Astrocyte (in vitro differentiated cells and primary cell): Measurements from ENCODE around the gene COL15A1. TPM values are rescaled to one million over a fixed set of nuclear protein-coding genes. Genes with fewer than 3 reads are reported as not detected.

Experiments
- DNase-seq: peaks from one replicate; pipeline ENCODE4 v3.0.0-alpha.2; 2010; ENCODE audit warnings: low read depth
- FAIRE-seq: peaks from 2 replicates; lab custom pipeline; 2011; peaks lifted over from hg19 to GRCh38; lab: Jason Lieb, UNC
- H2AFZ ChIP-seq: 2 replicates; pipeline ENCODE4 v1.6.0; 2012; ENCODE audit warnings: low read depth, low read length, inconsistent platforms
- H3K27ac ChIP-seq: 2 replicates; pipeline ENCODE4 v1.5.1; 2011; ENCODE audit warnings: low read depth, low read length, inconsistent platforms
- H3K27me3 ChIP-seq: 2 replicates; pipeline ENCODE4 v1.6.0; 2011; ENCODE audit warnings: low read length, inconsistent platforms; ENCODE audit not compliant: insufficient read depth
- H3K36me3 ChIP-seq: 2 replicates; pipeline ENCODE4 v1.5.1; 2011; ENCODE audit warnings: low read length, inconsistent platforms; ENCODE audit not compliant: insufficient read depth
- H3K4me1 ChIP-seq: 2 replicates; pipeline ENCODE4 v1.5.1; 2011; ENCODE audit warnings: low read length, inconsistent platforms; ENCODE audit not compliant: insufficient read depth
- H3K4me2 ChIP-seq: 2 replicates; pipeline ENCODE4 v1.6.0; 2012; ENCODE audit warnings: low read length, inconsistent platforms
- H3K4me3 ChIP-seq: 2 replicates; pipeline ENCODE4 v1.5.1; 2011; ENCODE audit warnings: low read depth, mild to moderate bottlenecking, low read length, inconsistent platforms; ENCODE audit not compliant: insufficient read depth
- H3K79me2 ChIP-seq: 2 replicates; pipeline ENCODE4 v1.6.0; 2012; ENCODE audit warnings: mild to moderate bottlenecking, low read length, inconsistent platforms; ENCODE audit not compliant: insufficient read depth
- H3K9ac ChIP-seq: 2 replicates; pipeline ENCODE4 v1.6.0; 2012; ENCODE audit warnings: mild to moderate bottlenecking, low read length, inconsistent platforms
- H3K9me3 ChIP-seq: 2 replicates; pipeline ENCODE4 v1.5.1; 2012; ENCODE audit warnings: low read depth, mild to moderate bottlenecking, low read length, inconsistent platforms; ENCODE audit not compliant: insufficient read depth
- H4K20me1 ChIP-seq: 2 replicates; pipeline ENCODE4 v1.6.0; 2012; ENCODE audit warnings: low read length, inconsistent platforms; ENCODE audit not compliant: insufficient read depth
- H3K27ac Mint-ChIP-seq: one replicate; pipeline ENCODE4 v1.8.0; 2021; ENCODE audit warnings: mild to moderate bottlenecking, mixed read lengths; ENCODE audit not compliant: unreplicated experiment
- H3K27me3 Mint-ChIP-seq: one replicate; pipeline ENCODE4 v1.8.0; 2021; ENCODE audit warnings: low read depth, mixed read lengths; ENCODE audit not compliant: unreplicated experiment
- H3K36me3 Mint-ChIP-seq: one replicate; pipeline ENCODE4 v1.8.0; 2021; ENCODE audit warnings: low read depth, mixed read lengths; ENCODE audit not compliant: unreplicated experiment
- H3K4me1 Mint-ChIP-seq: one replicate; pipeline ENCODE4 v1.8.0; 2021; ENCODE audit warnings: low read depth, mixed read lengths; ENCODE audit not compliant: unreplicated experiment
- H3K4me3 Mint-ChIP-seq: one replicate; pipeline ENCODE4 v1.8.0; 2021; ENCODE audit warnings: mild to moderate bottlenecking, moderate library complexity, mixed read lengths; ENCODE audit not compliant: unreplicated experiment
- H3K9me3 Mint-ChIP-seq: one replicate; pipeline ENCODE4 v1.8.0; 2021; ENCODE audit warnings: mild to moderate bottlenecking, mixed read lengths; ENCODE audit not compliant: unreplicated experiment
- CTCF ChIP-seq: IDR thresholded peaks from 2 replicates; pipeline ENCODE4 v1.5.1; 2011; ENCODE audit warnings: low read depth, mild to moderate bottlenecking, inconsistent platforms, low read length, moderate library complexity; ENCODE audit not compliant: insufficient read depth
- EZH2 ChIP-seq: IDR thresholded peaks from 2 replicates; pipeline ENCODE4 v1.6.1; 2012; ENCODE audit warnings: mild to moderate bottlenecking, low read length, inconsistent platforms; ENCODE audit not compliant: insufficient read depth
- total RNA-seq: library from RNA; stranded (reverse); gene quantifications from 2 replicates; pipeline ENCODE4 v1.2.1, GENCODE V29; 2021

The COL15A1 gene
- total RNA-seq, 1 donor from 2014 or later, result 5.6 TPM

DNA sequence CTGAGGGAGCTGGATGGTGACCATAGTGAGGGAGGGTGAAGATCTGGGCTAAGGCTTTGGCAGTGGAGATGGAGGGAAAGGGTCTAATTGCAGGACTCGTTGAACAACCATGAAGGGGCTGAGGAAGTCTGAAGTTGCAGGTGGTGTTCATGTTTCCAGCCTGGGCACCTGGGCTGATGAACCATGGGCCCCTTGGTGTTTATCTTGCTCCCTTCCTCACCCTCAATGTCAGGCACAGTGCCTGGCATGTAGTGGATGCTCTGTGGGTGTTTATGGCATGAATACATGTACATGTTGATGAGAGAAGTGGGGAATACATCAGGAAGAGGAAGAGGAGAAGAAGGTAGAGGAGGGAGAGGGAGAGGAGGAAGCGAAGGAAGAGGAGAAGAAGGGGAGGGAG, 31.3 kb upstream of the COL15A1 start:
- Histone ChIP-seq H3K79me2 (no peaks in the 10 kb centered on the region), H3K9ac (no peak overlapping the region), H3K9me3 (no peaks in the 10 kb centered on the region), H3K27ac (no peak overlapping the region), H2AFZ (no peak overlapping the region), H3K4me1 (peaks cover 20% of the 10 kb centered on the region), H3K4me3 (no peak overlapping the region), H3K4me2 (no peak overlapping the region), H3K36me3 (no peaks in the 10 kb centered on the region), H4K20me1 (no peaks in the 10 kb centered on the region), H3K27me3 (peaks cover 3% of the 10 kb centered on the region)
- peaks cover 20% of the 10 kb centered on the region for H3K4me1 Mint-ChIP-seq
- no peak for FAIRE-seq
- H3K9me3 Mint-ChIP-seq, result no peaks in the 10 kb centered on the region
- no peak overlapping the region for H3K4me3 Mint-ChIP-seq
- TF ChIP-seq EZH2 (no peak), CTCF (no peak)
- DNase-seq, result no peak
- peaks cover 1% of the 10 kb centered on the region for H3K36me3 Mint-ChIP-seq
- H3K27me3 Mint-ChIP-seq, result peaks cover 9% of the 10 kb centered on the region
- H3K27ac Mint-ChIP-seq, result no peak overlapping the region

GRCh38 chr9:98913044-98913443, 30.7 kb upstream of the COL15A1 start:
- no peak overlapping the region for H2AFZ ChIP-seq
- peaks cover 3% of the 10 kb centered on the region for H3K27me3 ChIP-seq
- H3K36me3 ChIP-seq, result no peaks in the 10 kb centered on the region
- Mint-ChIP-seq H3K27me3 (peaks cover 9% of the 10 kb centered on the region), H3K27ac (no peak overlapping the region), H3K36me3 (peaks cover 1% of the 10 kb centered on the region), H3K9me3 (no peaks in the 10 kb centered on the region), H3K4me3 (no peak overlapping the region), H3K4me1 (peaks cover 21% of the 10 kb centered on the region)
- TF ChIP-seq CTCF (no peak), EZH2 (no peak)
- H3K9ac ChIP-seq, result no peak overlapping the region
- peaks cover 20% of the 10 kb centered on the region for H3K4me1 ChIP-seq
- H3K27ac ChIP-seq, result no peak overlapping the region
- H3K79me2 ChIP-seq, result no peaks in the 10 kb centered on the region
- no peaks in the 10 kb centered on the region for H4K20me1 ChIP-seq
- H3K9me3 ChIP-seq, result no peaks in the 10 kb centered on the region
- H3K4me2 ChIP-seq, result no peak overlapping the region
- H3K4me3 ChIP-seq, result no peak overlapping the region
- DNase-seq (no peak), FAIRE-seq (no peak)

GRCh38 chr9:98913705-98914104, 30.0 kb upstream of the COL15A1 start:
- no peak overlapping the region for H2AFZ ChIP-seq
- Mint-ChIP-seq H3K36me3 (peaks cover 1% of the 10 kb centered on the region), H3K4me1 (peaks cover 14% of the 10 kb centered on the region), H3K9me3 (no peaks in the 10 kb centered on the region), H3K27me3 (peaks cover 9% of the 10 kb centered on the region), H3K4me3 (no peak overlapping the region), H3K27ac (no peak overlapping the region)
- no peak for FAIRE-seq
- no peak for TF ChIP-seq EZH2
- TF ChIP-seq CTCF, result no peak
- H3K36me3 ChIP-seq, result no peaks in the 10 kb centered on the region
- DNase-seq, result no peak
- H3K4me2 ChIP-seq, result no peak overlapping the region
- H4K20me1 ChIP-seq, result no peaks in the 10 kb centered on the region
- no peaks in the 10 kb centered on the region for H3K9me3 ChIP-seq
- peaks cover 14% of the 10 kb centered on the region for H3K4me1 ChIP-seq
- peaks cover 3% of the 10 kb centered on the region for H3K27me3 ChIP-seq
- no peak overlapping the region for H3K4me3 ChIP-seq
- H3K27ac ChIP-seq, result no peak overlapping the region
- no peak overlapping the region for H3K9ac ChIP-seq
- no peaks in the 10 kb centered on the region for H3K79me2 ChIP-seq
